ENCODE results near the gene MRPS12.
A peak's percentile ranks its signal among the peaks of the same experiment; 100 is the strongest.

The MRPS12 gene

DNA sequence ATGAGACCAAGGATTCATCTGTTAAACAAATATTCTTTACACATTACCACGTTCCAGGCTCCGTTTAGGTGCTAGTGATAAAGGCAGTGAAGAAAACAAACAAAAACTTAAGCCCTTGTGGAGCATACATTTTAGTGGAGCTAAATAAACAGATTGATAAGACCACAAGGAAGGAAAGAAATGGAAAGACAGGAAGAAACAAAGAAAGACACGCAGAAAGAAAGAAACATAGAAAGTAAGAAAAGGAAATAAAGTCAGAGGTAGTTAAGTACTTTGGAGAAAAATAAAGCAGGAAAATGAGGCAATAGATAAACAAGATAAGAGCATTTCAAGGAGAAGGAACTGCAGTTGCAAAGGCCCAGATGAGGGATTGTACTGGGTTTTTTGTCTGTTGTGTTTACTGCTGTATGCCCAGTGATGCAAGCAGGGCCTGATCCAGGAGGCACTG lies 30.0 kb upstream of the MRPS12 start (continued):
- TF ChIP-seq, protein P1, sequence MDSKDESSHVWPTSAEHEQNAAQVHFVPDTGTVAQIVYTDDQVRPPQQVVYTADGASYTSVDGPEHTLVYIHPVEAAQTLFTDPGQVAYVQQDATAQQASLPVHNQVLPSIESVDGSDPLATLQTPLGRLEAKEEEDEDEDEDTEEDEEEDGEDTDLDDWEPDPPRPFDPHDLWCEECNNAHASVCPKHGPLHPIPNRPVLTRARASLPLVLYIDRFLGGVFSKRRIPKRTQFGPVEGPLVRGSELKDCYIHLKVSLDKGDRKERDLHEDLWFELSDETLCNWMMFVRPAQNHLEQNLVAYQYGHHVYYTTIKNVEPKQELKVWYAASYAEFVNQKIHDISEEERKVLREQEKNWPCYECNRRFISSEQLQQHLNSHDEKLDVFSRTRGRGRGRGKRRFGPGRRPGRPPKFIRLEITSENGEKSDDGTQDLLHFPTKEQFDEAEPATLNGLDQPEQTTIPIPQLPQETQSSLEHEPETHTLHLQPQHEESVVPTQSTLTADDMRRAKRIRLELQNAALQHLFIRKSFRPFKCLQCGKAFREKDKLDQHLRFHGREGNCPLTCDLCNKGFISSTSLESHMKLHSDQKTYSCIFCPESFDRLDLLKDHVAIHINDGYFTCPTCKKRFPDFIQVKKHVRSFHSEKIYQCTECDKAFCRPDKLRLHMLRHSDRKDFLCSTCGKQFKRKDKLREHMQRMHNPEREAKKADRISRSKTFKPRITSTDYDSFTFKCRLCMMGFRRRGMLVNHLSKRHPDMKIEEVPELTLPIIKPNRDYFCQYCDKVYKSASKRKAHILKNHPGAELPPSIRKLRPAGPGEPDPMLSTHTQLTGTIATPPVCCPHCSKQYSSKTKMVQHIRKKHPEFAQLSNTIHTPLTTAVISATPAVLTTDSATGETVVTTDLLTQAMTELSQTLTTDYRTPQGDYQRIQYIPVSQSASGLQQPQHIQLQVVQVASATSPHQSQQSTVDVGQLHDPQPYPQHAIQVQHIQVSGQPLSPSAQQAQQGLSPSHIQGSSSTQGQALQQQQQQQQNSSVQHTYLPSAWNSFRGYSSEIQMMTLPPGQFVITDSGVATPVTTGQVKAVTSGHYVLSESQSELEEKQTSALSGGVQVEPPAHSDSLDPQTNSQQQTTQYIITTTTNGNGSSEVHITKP (tag by site-specific recombination; IDR thresholded peaks at IDR 0.05): peak; percentile 44
- TF ChIP-seq ZSCAN23 (tag by site-specific recombination; IDR thresholded peaks at IDR 0.05) (no peak), ZNF791 (tag by site-specific recombination; IDR thresholded peaks at IDR 0.05) (peak; percentile 30; the same call in 1 of the 2 replicates), ZNF692 (tag by site-specific recombination; IDR thresholded peaks at IDR 0.05) (peak; percentile 25; the same call in 1 of the 2 replicates), ZNF433 (tag by site-specific recombination; IDR thresholded peaks at IDR 0.05; ENCODE audit: low read depth) (no peak), ZNF645 (tag by site-specific recombination; IDR thresholded peaks at IDR 0.05) (no peak), ZNF366 (tag by site-specific recombination; conservative IDR thresholded peaks at IDR 0.05) (peak; percentile 96), ZBTB17 (tag by site-specific recombination; IDR thresholded peaks at IDR 0.05) (peak; percentile 50; the same call in 1 of the 2 replicates), ZNF10 (tag by site-specific recombination; IDR thresholded peaks at IDR 0.05) (no peak), ZNF404 (tag by site-specific recombination; IDR thresholded peaks at IDR 0.05) (no peak), ZXDB (tag by site-specific recombination; IDR thresholded peaks at IDR 0.05) (peak; percentile 10; the same call in 1 of the 2 replicates), ZNF174 (tag by site-specific recombination; IDR thresholded peaks at IDR 0.05) (no peak), ZFP37 (tag by site-specific recombination; IDR thresholded peaks at IDR 0.05) (no peak)
- TF ChIP-seq, protein P2, sequence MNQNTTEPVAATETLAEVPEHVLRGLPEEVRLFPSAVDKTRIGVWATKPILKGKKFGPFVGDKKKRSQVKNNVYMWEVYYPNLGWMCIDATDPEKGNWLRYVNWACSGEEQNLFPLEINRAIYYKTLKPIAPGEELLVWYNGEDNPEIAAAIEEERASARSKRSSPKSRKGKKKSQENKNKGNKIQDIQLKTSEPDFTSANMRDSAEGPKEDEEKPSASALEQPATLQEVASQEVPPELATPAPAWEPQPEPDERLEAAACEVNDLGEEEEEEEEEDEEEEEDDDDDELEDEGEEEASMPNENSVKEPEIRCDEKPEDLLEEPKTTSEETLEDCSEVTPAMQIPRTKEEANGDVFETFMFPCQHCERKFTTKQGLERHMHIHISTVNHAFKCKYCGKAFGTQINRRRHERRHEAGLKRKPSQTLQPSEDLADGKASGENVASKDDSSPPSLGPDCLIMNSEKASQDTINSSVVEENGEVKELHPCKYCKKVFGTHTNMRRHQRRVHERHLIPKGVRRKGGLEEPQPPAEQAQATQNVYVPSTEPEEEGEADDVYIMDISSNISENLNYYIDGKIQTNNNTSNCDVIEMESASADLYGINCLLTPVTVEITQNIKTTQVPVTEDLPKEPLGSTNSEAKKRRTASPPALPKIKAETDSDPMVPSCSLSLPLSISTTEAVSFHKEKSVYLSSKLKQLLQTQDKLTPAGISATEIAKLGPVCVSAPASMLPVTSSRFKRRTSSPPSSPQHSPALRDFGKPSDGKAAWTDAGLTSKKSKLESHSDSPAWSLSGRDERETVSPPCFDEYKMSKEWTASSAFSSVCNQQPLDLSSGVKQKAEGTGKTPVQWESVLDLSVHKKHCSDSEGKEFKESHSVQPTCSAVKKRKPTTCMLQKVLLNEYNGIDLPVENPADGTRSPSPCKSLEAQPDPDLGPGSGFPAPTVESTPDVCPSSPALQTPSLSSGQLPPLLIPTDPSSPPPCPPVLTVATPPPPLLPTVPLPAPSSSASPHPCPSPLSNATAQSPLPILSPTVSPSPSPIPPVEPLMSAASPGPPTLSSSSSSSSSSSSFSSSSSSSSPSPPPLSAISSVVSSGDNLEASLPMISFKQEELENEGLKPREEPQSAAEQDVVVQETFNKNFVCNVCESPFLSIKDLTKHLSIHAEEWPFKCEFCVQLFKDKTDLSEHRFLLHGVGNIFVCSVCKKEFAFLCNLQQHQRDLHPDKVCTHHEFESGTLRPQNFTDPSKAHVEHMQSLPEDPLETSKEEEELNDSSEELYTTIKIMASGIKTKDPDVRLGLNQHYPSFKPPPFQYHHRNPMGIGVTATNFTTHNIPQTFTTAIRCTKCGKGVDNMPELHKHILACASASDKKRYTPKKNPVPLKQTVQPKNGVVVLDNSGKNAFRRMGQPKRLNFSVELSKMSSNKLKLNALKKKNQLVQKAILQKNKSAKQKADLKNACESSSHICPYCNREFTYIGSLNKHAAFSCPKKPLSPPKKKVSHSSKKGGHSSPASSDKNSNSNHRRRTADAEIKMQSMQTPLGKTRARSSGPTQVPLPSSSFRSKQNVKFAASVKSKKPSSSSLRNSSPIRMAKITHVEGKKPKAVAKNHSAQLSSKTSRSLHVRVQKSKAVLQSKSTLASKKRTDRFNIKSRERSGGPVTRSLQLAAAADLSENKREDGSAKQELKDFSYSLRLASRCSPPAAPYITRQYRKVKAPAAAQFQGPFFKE (tag by site-specific recombination; IDR thresholded peaks at IDR 0.05; ENCODE audit: borderline replicate concordance): no peak
- TF ChIP-seq, protein P3, sequence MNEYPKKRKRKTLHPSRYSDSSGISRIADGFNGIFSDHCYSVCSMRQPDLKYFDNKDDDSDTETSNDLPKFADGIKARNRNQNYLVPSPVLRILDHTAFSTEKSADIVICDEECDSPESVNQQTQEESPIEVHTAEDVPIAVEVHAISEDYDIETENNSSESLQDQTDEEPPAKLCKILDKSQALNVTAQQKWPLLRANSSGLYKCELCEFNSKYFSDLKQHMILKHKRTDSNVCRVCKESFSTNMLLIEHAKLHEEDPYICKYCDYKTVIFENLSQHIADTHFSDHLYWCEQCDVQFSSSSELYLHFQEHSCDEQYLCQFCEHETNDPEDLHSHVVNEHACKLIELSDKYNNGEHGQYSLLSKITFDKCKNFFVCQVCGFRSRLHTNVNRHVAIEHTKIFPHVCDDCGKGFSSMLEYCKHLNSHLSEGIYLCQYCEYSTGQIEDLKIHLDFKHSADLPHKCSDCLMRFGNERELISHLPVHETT (tag by site-specific recombination; IDR thresholded peaks at IDR 0.05): peak; percentile 50; the same call in 1 of the 2 replicates

Measured in HEK293 (cell line).